Kidney (tissue), 14 donors: ENCODE data around the gene BEX2. TPM values are rescaled to one million over a fixed set of nuclear protein-coding genes. Genes with fewer than 3 reads are reported as not detected.

Source experiments
- DNase-seq, 5 donors: peaks; one replicate each; pipeline ENCODE4 v3.0.0-alpha.2; 2013 to 2020
- FAIRE-seq: peaks from 2 replicates; lab custom pipeline; 2012; peaks lifted over from hg19 to GRCh38; lab: Jason Lieb, UNC
- H3K27ac ChIP-seq, 2 donors: one replicate each; pipeline ENCODE4 v1.7.0; 2013; ENCODE audit warnings: low read depth in 2 of 2, low read length in 2 of 2, inconsistent platforms in 1 of 2
- H3K27me3 ChIP-seq: one replicate; pipeline ENCODE4 v1.7.1; 2013; ENCODE audit warnings: low read length, inconsistent platforms; ENCODE audit not compliant: control insufficient read depth, insufficient read depth
- H3K36me3 ChIP-seq, 3 donors: one replicate each; pipeline versions ENCODE4 v1.7.0 to v1.7.1; 2013; ENCODE audit warnings: low read length in 3 of 3, control low read depth in 1 of 3, inconsistent platforms in 1 of 3; ENCODE audit not compliant: insufficient read depth in 3 of 3, control insufficient read depth in 2 of 3
- H3K4me1 ChIP-seq, 3 donors: one replicate each; pipeline versions ENCODE4 v1.7.0 to v1.7.1; 2013; ENCODE audit warnings: low read length in 3 of 3, inconsistent platforms in 1 of 3, low read depth in 1 of 3; ENCODE audit not compliant: control insufficient read depth in 2 of 3, insufficient read depth in 2 of 3
- H3K4me3 ChIP-seq, 3 donors: one replicate each; pipeline versions ENCODE4 v1.7.0 to v1.8.1; 2013; ENCODE audit warnings: low read length in 3 of 3, control low read depth in 1 of 3, inconsistent platforms in 1 of 3
- H3K9ac ChIP-seq, 3 donors: one replicate each; pipeline versions ENCODE4 v1.7.0 to v1.7.1; 2013; ENCODE audit warnings: low read length in 3 of 3, control low read depth in 1 of 3, inconsistent platforms in 1 of 3
- H3K9me3 ChIP-seq, 3 donors: one replicate each; pipeline versions ENCODE4 v1.7.0 to v1.7.1; 2013; ENCODE audit warnings: low read length in 3 of 3, control low read depth in 1 of 3, inconsistent platforms in 1 of 3; ENCODE audit not compliant: control insufficient read depth in 2 of 3, insufficient read depth in 1 of 3
- intact Hi-C: fragments of 100-400 bp; cut with DNase I; formaldehyde crosslinking; loops from one replicate; pipeline ENCODE4 v1.11.1; 2022
- polyA plus RNA-seq: library from polyadenylated mRNA; stranded (reverse); fragments of 350-450 nt; fragmentation: Illumina TruSeq; extraction: RNeasy Lipid Tissue Mini Kit (QIAGEN cat#74804); gene quantifications from one replicate; pipeline ENCODE4 v1.2.3, GENCODE V29; 2014; ENCODE audit warnings: low read depth, low replicate concordance; ENCODE audit not compliant: insufficient read depth
- total RNA-seq: library from RNA; stranded (reverse); fragmentation: NEBNext Ultra II Directional; extraction: Animal tissue kit (Norgen Biotek cat#: 25700); gene quantifications from one replicate; pipeline ENCODE4 v1.2.1, GENCODE V29; 2021
- TF ChIP-seq, protein P1 (sequence below): IDR thresholded peaks from 3 replicates; pipeline ENCODE4 v1.5.1; 2012; ENCODE audit warnings: mild to moderate bottlenecking, moderate library complexity, borderline replicate concordance; ENCODE audit not compliant: insufficient read depth; ENCODE audit errors: extremely low read depth
- donor health status: control.
- donor health status: control.
- donor health status: control.
- donor health status: control.
- donor health status: control.
- donor health status: DM: yes; HTN: yes; CAD: no.
- donor health status: Normal renal cell carcinoma (clear cell type).

Gene BEX2
- total and polyA plus RNA-seq, 2 donors from 2014 or later, result 34.7 to 130 TPM

- Histone ChIP-seq H3K4me1 (peaks cover 0 to 4% (median 0%) of the 10 kb centered on the region in 3 donors), H3K27ac (no peak overlapping the region), H3K36me3 (no peaks in the 10 kb centered on the region), H3K27me3 (no peaks in the 10 kb centered on the region), H3K9me3 (no peaks in the 10 kb centered on the region), H3K4me3 (peak overlapping the region; percentile 26 to 96 (median 95)), H3K9ac (no peak overlapping the region)
- DNase-seq (no peak), FAIRE-seq (no peak)
- TF ChIP-seq, protein P1, sequence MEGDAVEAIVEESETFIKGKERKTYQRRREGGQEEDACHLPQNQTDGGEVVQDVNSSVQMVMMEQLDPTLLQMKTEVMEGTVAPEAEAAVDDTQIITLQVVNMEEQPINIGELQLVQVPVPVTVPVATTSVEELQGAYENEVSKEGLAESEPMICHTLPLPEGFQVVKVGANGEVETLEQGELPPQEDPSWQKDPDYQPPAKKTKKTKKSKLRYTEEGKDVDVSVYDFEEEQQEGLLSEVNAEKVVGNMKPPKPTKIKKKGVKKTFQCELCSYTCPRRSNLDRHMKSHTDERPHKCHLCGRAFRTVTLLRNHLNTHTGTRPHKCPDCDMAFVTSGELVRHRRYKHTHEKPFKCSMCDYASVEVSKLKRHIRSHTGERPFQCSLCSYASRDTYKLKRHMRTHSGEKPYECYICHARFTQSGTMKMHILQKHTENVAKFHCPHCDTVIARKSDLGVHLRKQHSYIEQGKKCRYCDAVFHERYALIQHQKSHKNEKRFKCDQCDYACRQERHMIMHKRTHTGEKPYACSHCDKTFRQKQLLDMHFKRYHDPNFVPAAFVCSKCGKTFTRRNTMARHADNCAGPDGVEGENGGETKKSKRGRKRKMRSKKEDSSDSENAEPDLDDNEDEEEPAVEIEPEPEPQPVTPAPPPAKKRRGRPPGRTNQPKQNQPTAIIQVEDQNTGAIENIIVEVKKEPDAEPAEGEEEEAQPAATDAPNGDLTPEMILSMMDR, result no peak
- intact Hi-C loops, result no loop called here
These were observed 47.1 kb upstream of the BEX2 start for GRCh38 chrX:103357871-103358270.

DNA sequence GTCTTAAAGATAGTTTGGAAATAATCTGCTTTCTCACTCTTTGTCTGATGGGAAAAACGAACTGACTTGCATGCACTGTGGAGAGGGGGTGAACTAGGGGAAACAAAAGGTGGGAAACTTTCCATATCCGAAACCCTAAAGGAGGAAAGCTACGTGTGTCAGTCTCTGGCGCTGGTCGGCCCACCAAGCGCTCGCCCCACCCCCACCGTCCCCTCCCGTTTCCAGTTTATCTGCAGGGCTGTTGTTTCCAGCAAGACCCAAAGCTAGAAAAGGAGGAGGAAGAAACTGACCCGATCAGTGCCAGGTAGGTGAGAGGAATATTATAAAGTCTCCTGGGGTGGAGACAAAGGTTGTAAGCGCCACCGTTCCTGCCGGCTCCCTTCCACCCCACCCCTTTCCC is 46.1 kb upstream of the BEX2 start:
- H3K27ac ChIP-seq, result peak overlapping the region; percentile 95 to 97
- FAIRE-seq (no peak), DNase-seq (peak in 4 of 5 donors; percentile 51 to 65 (median 62))
- intact Hi-C loops, result no loop called here
- no peaks in the 10 kb centered on the region for H3K9me3 ChIP-seq
- peaks cover 0 to 2% (median 0%) of the 10 kb centered on the region in 3 donors for H3K4me1 ChIP-seq
- H3K4me3 ChIP-seq, result peak overlapping the region; percentile 90 to 96 (median 95)
- peak overlapping the region; percentile 83 to 98 (median 93) for H3K9ac ChIP-seq
- no peaks in the 10 kb centered on the region for H3K27me3 ChIP-seq
- H3K36me3 ChIP-seq, result no peaks in the 10 kb centered on the region
- TF ChIP-seq, protein P1, result no peak

GRCh38 chrX:103356130-103356798 is 45.5 kb upstream of the BEX2 start, which contains the start of gene TCEAL9:
TSS of gene TCEAL9 (plus strand) at chrX:103356506. CDS start at chrX:103357685, 1,179 bp downstream.
- Histone ChIP-seq H3K4me3 (peak within 1 kb of the TSS; percentile 90 to 96 (median 95)), H3K27ac (peak within 1 kb of the TSS; percentile 95 to 97), H3K27me3 (no peaks in the 10 kb centered on the region), H3K9me3 (no peaks in the 10 kb centered on the region), H3K36me3 (no peaks in the 10 kb centered on the region), H3K4me1 (no peaks in the 10 kb centered on the region), H3K9ac (peak within 1 kb of the TSS; percentile 83 to 98 (median 93))
- DNase-seq (peak; percentile 81 to 96 (median 89)), FAIRE-seq (no peak)
- TF ChIP-seq, protein P1, result no peak
- intact Hi-C loops, result no loop called here
